ENCODE results near the gene IL1R2. TPM values are rescaled to one million over a fixed set of nuclear protein-coding genes. Genes with fewer than 3 reads are reported as not detected.

Gene IL1R2, protein sequence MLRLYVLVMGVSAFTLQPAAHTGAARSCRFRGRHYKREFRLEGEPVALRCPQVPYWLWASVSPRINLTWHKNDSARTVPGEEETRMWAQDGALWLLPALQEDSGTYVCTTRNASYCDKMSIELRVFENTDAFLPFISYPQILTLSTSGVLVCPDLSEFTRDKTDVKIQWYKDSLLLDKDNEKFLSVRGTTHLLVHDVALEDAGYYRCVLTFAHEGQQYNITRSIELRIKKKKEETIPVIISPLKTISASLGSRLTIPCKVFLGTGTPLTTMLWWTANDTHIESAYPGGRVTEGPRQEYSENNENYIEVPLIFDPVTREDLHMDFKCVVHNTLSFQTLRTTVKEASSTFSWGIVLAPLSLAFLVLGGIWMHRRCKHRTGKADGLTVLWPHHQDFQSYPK
- total RNA-seq = 10 to 100 TPM in 1 of 2 donors, 1 to 10 TPM in 1; 8.2 to 11.0 TPM

DNA sequence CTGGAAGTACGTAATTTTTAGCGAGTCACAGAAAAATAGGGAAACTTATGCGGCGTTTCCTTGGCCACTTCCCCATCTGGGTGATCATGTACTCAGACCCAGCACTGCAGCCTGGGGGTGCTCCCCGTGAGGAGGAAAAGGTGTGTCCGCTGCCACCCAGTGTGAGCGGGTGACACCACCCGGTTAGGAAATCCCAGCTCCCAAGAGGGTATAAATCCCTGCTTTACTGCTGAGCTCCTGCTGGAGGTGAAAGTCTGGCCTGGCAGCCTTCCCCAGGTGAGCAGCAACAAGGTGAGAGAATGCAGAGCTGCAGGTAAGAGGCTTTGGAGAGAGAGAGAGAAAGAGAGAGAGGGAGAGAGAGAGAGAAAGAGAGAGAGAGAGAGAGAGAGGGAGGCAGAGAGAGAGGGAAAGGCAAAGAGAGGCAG lies at the start of gene IL1R2:
Gene IL1R2, plus strand, starts transcription at position 240 of the 425 bp plus-strand sequence. CDS start 16,616 bp downstream, outside the sequence.
- no peak within 1 kb of the TSS for H3K27ac Mint-ChIP-seq
- H3K36me3 Mint-ChIP-seq (ENCODE audit: insufficient read depth in 2 of 2) = no peaks in the 10 kb centered on the region
- no peak within 1 kb of the TSS for H3K4me3 Mint-ChIP-seq
- H3K9me3 Mint-ChIP-seq = no peaks in the 10 kb centered on the region
- DNase-seq = no peak
- H3K27me3 Mint-ChIP-seq (ENCODE audit: low read depth) = peaks cover 41% of the 10 kb centered on the region
- H3K4me1 Mint-ChIP-seq (ENCODE audit: low read depth) = peaks cover 14% of the 10 kb centered on the region
- no peak for ATAC-seq (replicated peaks in 1 of 2)

DNA sequence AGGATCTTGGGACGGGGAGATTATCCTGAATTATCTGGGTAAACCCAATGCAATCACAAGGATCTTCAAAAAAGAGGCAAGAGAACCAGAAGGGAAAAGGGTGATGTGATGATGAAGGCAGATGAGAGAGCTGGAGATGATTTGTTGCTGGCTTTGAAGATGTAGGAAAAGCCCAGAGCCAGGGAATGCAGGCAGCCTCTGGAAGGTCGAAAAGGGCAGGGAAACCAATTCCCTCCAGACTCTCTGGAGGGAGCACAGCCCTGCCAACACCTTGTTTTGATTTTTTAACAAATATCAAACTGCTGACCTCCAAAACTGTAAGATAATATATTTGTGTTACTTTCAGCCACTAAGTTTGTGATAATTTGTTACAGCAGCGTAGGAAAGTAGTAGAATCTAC lies 48.9 kb upstream of the IL1R2 start:
- DNase-seq (no peak), ATAC-seq (replicated peaks in 1 of 2) (no peak)
- H3K4me3 Mint-ChIP-seq = no peak overlapping the region
- peaks cover 22% of the 10 kb centered on the region for H3K27me3 Mint-ChIP-seq (ENCODE audit: low read depth)
- H3K4me1 Mint-ChIP-seq (ENCODE audit: low read depth) = peaks cover 2% of the 10 kb centered on the region
- H3K36me3 Mint-ChIP-seq (ENCODE audit: insufficient read depth in 2 of 2) = peaks cover 4 to 13% of the 10 kb centered on the region in 2 donors
- H3K9me3 Mint-ChIP-seq = peaks cover 7 to 12% of the 10 kb centered on the region in 2 donors
- no peak overlapping the region for H3K27ac Mint-ChIP-seq

DNA sequence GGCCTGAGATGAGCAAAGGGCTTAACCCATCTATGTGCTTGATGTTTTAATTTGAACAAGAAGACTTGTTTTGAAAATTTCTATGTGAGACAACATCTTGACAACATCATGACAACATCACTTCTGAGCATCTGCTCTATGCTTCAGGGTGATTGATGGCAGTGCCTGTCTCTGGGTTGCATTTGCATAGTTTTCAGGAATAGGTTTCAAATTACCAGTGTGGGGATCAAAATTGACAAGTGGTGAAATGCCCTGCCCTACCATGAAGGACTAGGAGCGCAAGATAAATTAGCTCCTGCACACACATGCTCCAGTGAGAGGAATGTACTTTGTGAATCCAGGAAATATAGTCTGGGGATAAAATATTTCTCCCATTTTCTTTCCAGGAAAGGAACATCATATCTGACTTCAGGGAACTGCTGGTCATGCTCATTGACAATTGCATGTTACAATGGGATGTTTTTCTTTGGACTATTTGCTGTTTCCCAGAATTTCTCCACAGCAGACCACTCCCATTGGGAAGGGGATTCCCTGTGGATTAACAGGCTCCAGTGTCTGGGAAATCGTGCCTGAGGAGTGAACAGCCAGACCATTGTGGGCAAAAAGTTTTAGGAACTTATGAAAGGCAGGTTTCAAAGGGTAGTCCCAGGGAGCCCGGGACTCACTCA lies 45.3 kb upstream of the IL1R2 start:
- H3K36me3 Mint-ChIP-seq (ENCODE audit: insufficient read depth in 2 of 2) = peaks cover 10 to 11% of the 10 kb centered on the region in 2 donors
- DNase-seq = no peak
- no peak overlapping the region for H3K4me3 Mint-ChIP-seq
- H3K9me3 Mint-ChIP-seq = peaks cover 2 to 5% of the 10 kb centered on the region in 2 donors
- H3K27ac Mint-ChIP-seq = no peak overlapping the region
- H3K4me1 Mint-ChIP-seq (ENCODE audit: low read depth) = peaks cover 13% of the 10 kb centered on the region
- H3K27me3 Mint-ChIP-seq (ENCODE audit: low read depth) = peaks cover 6% of the 10 kb centered on the region
- ATAC-seq (replicated peaks in 1 of 2) = no peak

DNA sequence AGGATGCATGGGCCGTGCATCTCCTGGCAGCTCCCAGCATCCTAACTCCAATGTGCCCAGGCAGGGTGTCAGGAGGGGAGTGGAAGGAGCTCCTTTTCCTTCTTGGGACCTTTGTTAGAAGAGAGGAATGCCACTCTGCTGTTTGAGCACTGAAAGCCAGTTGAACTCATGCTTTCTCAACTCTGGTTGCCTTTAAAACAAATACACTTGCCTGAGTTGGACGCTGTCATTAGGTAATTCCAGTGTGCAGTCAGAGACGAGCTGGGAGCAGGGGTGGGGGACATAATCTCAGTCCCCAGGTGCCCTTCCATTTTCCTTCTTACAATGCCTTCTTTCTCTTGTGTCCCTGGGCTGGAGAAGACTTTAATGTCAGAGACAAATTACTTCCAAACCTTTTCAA lies 44.4 kb upstream of the IL1R2 start:
- ATAC-seq (replicated peaks in 1 of 2) = no peak
- H3K27ac Mint-ChIP-seq = no peak overlapping the region
- H3K36me3 Mint-ChIP-seq (ENCODE audit: insufficient read depth in 2 of 2) = peaks cover 10 to 11% of the 10 kb centered on the region in 2 donors

DNA sequence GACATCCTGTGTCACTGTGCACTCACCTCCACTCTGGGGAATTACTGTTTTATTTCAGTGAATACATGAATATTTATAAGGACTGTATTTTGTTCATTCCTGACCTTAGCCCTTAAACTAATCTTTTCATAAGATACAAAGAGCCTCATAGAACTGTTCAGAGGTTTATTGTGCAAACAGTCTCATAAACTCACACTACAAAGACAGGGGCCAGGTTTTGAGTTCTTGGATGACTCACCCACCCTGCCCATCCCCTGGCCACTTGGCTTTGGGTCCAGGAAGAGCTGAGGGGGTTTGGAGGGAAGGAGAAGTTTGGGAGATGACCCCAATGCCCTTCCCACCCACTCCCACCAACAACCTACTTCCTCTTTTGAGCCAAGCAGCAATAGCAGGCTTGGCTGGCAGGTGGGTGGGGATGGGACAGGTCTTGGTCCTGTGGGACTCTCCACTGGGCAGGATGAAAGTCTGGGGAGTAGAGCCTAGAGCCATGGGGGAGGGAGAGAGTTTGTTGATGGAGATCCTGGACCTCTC lies 43.1 kb upstream of the IL1R2 start:
- H3K27me3 Mint-ChIP-seq (ENCODE audit: low read depth) = peaks cover 6% of the 10 kb centered on the region
- H3K27ac Mint-ChIP-seq = no peak overlapping the region
- H3K4me1 Mint-ChIP-seq (ENCODE audit: low read depth) = peaks cover 25% of the 10 kb centered on the region
- H3K36me3 Mint-ChIP-seq (ENCODE audit: insufficient read depth in 2 of 2) = peaks cover 10 to 11% of the 10 kb centered on the region in 2 donors
- peaks cover 2 to 5% of the 10 kb centered on the region in 2 donors for H3K9me3 Mint-ChIP-seq
- DNase-seq (no peak), ATAC-seq (replicated peaks in 1 of 2) (no peak)
- H3K4me3 Mint-ChIP-seq = peak overlapping the region in 1 of 2 donors; percentile 18

More for the DNA sequence above, 44.4 kb upstream of the IL1R2 start:
- Mint-ChIP-seq H3K27me3 (ENCODE audit: low read depth) (peaks cover 6% of the 10 kb centered on the region), H3K9me3 (peaks cover 2 to 5% of the 10 kb centered on the region in 2 donors), H3K4me3 (no peak overlapping the region), H3K4me1 (ENCODE audit: low read depth) (peaks cover 22% of the 10 kb centered on the region)
- no peak for DNase-seq

DNA sequence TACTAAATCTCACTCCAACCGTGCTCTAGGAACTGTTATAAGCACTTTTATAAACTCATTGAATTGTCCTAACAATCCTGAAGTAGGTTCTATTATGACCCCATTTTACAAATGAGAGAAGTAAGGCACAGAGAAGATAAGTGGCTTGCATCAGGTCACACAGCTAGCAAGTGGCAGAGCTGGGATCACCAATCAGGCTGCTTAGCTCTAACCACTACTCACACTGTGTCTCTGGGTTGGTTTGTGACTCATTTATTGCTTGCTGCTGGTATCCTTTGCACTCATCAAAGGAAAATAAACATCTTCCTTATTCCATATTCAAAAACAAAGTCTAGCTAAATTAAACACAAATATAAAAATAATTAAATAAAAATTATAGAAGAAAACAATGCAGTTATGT lies 42.5 kb upstream of the IL1R2 start:
- peak; percentile 11 to 35 for DNase-seq
- ATAC-seq (replicated peaks in 1 of 2) = peak; percentile 94 to 97
- peaks cover 6% of the 10 kb centered on the region for H3K27me3 Mint-ChIP-seq (ENCODE audit: low read depth)
- peaks cover 25% of the 10 kb centered on the region for H3K4me1 Mint-ChIP-seq (ENCODE audit: low read depth)
- no peak overlapping the region for H3K27ac Mint-ChIP-seq
- peaks cover 2 to 5% of the 10 kb centered on the region in 2 donors for H3K9me3 Mint-ChIP-seq
- peaks cover 10 to 11% of the 10 kb centered on the region in 2 donors for H3K36me3 Mint-ChIP-seq (ENCODE audit: insufficient read depth in 2 of 2)
- H3K4me3 Mint-ChIP-seq = no peak overlapping the region

DNA sequence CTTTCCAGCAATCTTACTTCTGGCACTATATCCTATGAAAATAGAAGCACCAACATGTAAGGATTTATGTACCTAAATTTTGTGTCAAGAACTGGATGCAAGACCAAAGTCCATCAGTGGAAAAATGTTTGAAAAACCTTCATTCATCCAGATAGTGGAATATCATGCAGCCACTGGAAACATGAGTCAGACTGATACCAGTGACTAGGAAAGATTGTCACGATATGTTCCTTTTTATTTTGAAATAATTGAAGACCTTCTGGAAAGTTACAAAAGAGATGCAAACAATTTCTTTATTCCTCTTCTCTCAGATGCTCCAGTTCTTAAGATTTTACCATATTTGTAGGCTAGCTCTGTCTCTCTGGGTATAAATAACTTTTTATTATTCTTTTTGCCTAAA lies 40.5 kb upstream of the IL1R2 start:
- Mint-ChIP-seq H3K36me3 (ENCODE audit: insufficient read depth in 2 of 2) (peaks cover 10 to 11% of the 10 kb centered on the region in 2 donors), H3K4me1 (ENCODE audit: low read depth) (peaks cover 25% of the 10 kb centered on the region), H3K27me3 (ENCODE audit: low read depth) (peaks cover 6% of the 10 kb centered on the region), H3K27ac (no peak overlapping the region), H3K9me3 (peaks cover 5 to 9% of the 10 kb centered on the region in 2 donors), H3K4me3 (no peak overlapping the region)
- ATAC-seq (replicated peaks in 1 of 2) (no peak), DNase-seq (no peak)

DNA sequence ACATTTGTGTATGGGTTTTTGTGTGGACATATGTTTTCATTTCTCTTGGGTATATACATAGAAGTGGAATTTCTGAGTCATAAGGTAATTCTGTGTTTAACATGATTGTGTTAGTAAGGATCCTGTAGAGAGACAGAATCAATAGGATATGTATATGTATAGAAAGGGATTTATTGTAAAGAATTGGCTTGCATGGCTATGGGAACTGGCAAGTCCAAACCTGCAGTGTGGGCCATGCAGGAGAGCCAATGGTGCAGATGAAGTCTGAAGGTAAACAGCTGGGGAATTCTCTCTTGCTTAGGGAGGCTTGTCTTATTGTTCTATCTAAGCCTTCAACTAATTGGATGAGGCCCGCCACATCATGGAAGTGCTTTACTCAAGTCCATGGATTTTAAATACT lies 39.2 kb upstream of the IL1R2 start:
- peaks cover 7 to 9% of the 10 kb centered on the region in 2 donors for H3K36me3 Mint-ChIP-seq (ENCODE audit: insufficient read depth in 2 of 2)
- H3K9me3 Mint-ChIP-seq = peaks cover 5 to 9% of the 10 kb centered on the region in 2 donors
- no peak overlapping the region for H3K4me3 Mint-ChIP-seq
- peaks cover 25% of the 10 kb centered on the region for H3K4me1 Mint-ChIP-seq (ENCODE audit: low read depth)
- H3K27me3 Mint-ChIP-seq (ENCODE audit: low read depth) = peaks cover 6% of the 10 kb centered on the region
- DNase-seq (no peak), ATAC-seq (replicated peaks in 1 of 2) (no peak)
- H3K27ac Mint-ChIP-seq = peak overlapping the region; percentile 82

DNA sequence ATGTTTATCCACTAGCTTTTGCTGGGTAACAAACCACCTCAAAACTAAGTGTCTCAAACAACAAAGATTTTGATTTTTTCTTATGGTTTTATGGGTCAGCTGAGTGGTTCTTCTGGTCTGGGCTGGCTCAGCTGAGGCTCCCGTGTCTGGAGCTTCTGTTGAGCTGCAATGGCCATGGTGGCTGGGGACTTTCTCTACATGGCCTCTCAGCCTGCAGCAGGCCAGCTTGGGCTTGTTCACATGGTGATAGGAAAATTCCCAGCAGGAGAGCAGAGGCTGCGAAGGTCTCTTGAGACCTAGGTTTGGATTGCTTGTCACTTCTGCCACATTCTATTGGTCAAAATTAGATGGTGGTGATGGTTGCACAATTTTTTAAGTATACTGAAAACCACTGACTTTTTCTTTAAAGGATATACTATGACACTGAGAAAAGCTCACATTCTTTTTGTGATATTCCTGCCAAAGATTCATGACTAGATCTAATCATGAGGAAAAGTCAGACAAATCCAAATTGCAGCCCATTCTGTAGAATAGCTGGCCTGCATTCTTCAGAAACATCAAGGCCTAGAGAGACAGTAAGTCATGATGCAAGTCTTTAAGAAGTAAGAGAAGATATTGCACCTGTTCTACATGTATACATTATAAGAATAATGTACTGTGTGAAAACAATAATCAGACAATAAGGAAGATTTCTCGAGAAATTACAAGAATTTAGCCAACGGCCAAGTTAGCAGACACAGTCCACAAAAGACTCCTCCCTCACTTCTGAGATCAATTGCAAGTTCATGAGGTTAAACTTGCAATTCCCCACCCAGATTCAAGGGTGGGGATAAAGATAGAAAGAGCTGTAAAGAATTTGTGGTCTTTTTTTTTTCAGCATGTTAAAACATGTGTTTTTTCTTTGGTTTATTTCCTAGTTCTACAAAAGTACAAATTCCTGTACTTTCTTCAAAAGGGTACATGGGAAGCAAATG lies 35.0 kb upstream of the IL1R2 start:
- Mint-ChIP-seq H3K36me3 (ENCODE audit: insufficient read depth in 2 of 2) (peaks cover 0 to 2% of the 10 kb centered on the region in 2 donors), H3K27ac (no peak overlapping the region), H3K9me3 (peaks cover 7% of the 10 kb centered on the region in 2 donors), H3K4me1 (ENCODE audit: low read depth) (peaks cover 15% of the 10 kb centered on the region), H3K27me3 (ENCODE audit: low read depth) (no peaks in the 10 kb centered on the region), H3K4me3 (no peak overlapping the region)
- ATAC-seq (replicated peaks in 1 of 2) (no peak), DNase-seq (no peak)

DNA sequence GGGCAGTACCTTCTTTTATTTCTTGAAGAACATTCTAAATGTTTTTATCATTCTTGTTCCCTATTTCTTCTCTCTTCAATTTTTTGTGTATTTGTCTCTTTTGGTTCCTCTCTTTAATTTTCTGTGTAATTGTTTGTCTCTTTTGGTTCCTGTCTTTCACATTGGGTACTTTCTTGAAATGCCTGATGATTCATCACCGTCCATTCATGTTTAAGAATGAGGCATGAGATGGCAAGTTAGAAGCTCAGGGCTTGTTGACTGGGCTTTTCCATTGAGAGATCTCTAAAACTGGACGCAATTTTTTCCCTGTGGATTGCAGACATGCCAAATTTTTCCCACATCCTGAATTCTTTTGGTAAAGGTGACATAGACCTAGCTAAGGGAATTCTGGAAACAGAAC lies 33.7 kb upstream of the IL1R2 start:
- Mint-ChIP-seq H3K27ac (peak overlapping the region; percentile 3), H3K4me1 (ENCODE audit: low read depth) (peaks cover 6% of the 10 kb centered on the region), H3K27me3 (ENCODE audit: low read depth) (no peaks in the 10 kb centered on the region), H3K4me3 (peak overlapping the region in 1 of 2 donors; percentile 24), H3K9me3 (peaks cover 7% of the 10 kb centered on the region in 2 donors), H3K36me3 (ENCODE audit: insufficient read depth in 2 of 2) (peaks cover 0 to 2% of the 10 kb centered on the region in 2 donors)
- no peak for DNase-seq
- ATAC-seq (replicated peaks in 1 of 2) = peak in 1 of 2 donors; percentile 53

DNA sequence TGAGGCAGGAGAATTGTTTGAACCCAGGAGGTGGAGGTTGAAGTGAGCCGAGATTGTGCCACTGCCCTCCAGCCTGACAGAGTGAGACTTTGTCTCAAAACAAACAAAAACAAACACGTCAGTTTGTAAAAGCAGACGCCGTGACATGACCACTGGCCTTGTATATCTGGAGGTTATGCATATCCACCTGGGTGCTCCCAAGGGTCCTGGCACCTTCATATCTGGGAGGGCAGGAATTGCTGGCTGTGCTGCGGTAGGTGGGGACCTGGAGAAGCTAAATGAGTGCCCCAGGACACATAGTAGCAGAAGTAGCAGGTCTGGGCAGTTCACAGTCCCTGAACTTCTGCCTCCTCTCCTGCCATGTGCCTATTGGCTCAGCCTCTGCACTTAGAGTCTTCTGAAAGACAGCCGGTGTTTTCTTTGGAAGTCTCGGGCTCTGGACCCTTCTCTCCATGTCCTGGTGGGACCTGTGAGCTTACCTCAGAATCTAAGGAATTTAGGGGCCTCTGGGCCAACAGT lies 30.9 kb upstream of the IL1R2 start:
- no peak for DNase-seq
- H3K4me3 Mint-ChIP-seq = no peak overlapping the region
- peaks cover 0 to 2% of the 10 kb centered on the region in 2 donors for H3K36me3 Mint-ChIP-seq (ENCODE audit: insufficient read depth in 2 of 2)
- no peak for ATAC-seq (replicated peaks in 1 of 2)
- no peak overlapping the region for H3K27ac Mint-ChIP-seq
- H3K9me3 Mint-ChIP-seq = peaks cover 4% of the 10 kb centered on the region in 2 donors
- peaks cover 11% of the 10 kb centered on the region for H3K27me3 Mint-ChIP-seq (ENCODE audit: low read depth)
- H3K4me1 Mint-ChIP-seq (ENCODE audit: low read depth) = peaks cover 6% of the 10 kb centered on the region
